C4-2B (cell line): ENCODE data around the gene DEF6.

Experiments
- ZFX ChIP-seq: fragments of 450-650 bp; IDR thresholded peaks from 2 replicates; pipeline ENCODE4 v1.6.1; 2017
- TF ChIP-seq, protein P1 (sequence below): fragments of 450-650 bp; conservative IDR thresholded peaks from 2 replicates; pipeline ENCODE4 v1.5.1; 2017; ENCODE audit warnings: mild to moderate bottlenecking

GRCh38 chr6:35359346-35359743 is 61.7 kb downstream of the DEF6 start:
- TF ChIP-seq, protein P1, sequence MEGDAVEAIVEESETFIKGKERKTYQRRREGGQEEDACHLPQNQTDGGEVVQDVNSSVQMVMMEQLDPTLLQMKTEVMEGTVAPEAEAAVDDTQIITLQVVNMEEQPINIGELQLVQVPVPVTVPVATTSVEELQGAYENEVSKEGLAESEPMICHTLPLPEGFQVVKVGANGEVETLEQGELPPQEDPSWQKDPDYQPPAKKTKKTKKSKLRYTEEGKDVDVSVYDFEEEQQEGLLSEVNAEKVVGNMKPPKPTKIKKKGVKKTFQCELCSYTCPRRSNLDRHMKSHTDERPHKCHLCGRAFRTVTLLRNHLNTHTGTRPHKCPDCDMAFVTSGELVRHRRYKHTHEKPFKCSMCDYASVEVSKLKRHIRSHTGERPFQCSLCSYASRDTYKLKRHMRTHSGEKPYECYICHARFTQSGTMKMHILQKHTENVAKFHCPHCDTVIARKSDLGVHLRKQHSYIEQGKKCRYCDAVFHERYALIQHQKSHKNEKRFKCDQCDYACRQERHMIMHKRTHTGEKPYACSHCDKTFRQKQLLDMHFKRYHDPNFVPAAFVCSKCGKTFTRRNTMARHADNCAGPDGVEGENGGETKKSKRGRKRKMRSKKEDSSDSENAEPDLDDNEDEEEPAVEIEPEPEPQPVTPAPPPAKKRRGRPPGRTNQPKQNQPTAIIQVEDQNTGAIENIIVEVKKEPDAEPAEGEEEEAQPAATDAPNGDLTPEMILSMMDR: no peak
- TF ChIP-seq ZFX: no peak
